SK-N-SH (cell line): ENCODE data around the gene NTM. TPM values are rescaled to one million over a fixed set of nuclear protein-coding genes. Genes with fewer than 3 reads are reported as not detected.

ENCODE experiments used
- CTCF ChIA-PET: fragments of 300-600, 350-600 bp; formaldehyde crosslinking; extraction: SDS; loops from one replicate; lab custom pipeline; 2021; lab: Yijun Ruan, JAX
- POLR2A ChIA-PET: fragments of 350-600 bp; sonication (Branson Sonifier 250); formaldehyde crosslinking; extraction: SDS; loops from one replicate; lab custom pipeline; 2020; ENCODE audit warnings: antibody characterized with exemption, inconsistent platforms; lab: Yijun Ruan, JAX
- DNase-seq: peaks from one replicate; pipeline ENCODE4 v3.0.0; 2012
- H2AFZ ChIP-seq: fragments of 200-600 bp; sonication (generic); 2 replicates; pipeline ENCODE4 v1.8.1; 2016; ENCODE audit warnings: antibody characterized with exemption, mild to moderate bottlenecking, low read depth
- H3F3A ChIP-seq: fragments of 200-600 bp; sonication (generic); replicated peaks from 2 replicates; pipeline ENCODE3; 2016; ENCODE audit warnings: antibody characterized with exemption, mild to moderate bottlenecking; ENCODE audit not compliant: insufficient read depth
- H3K27ac ChIP-seq, 2 experiments: fragments of 200-500 bp in 1 of 2; fragments of 200-600 bp in 1 of 2; sonication (Bioruptor generic) in 1 of 2; sonication (generic), shearing (Covaris generic) in 1 of 2; 2 replicates each; pipeline versions ENCODE4 v1.5.1 to v1.6.1; 2014 to 2016; ENCODE audit warnings: low read depth in 2 of 2, inconsistent platforms in 1 of 2, low read length in 1 of 2, mild to moderate bottlenecking in 1 of 2, mixed read lengths in 1 of 2
- H3K27me3 ChIP-seq: fragments of 200-600 bp; sonication (generic), shearing (Covaris generic); 2 replicates; pipeline ENCODE4 v1.6.1; 2016; ENCODE audit warnings: mixed run types; ENCODE audit not compliant: insufficient read depth
- H3K36me3 ChIP-seq, 2 experiments: fragments of 200-500 bp in 1 of 2; fragments of 200-600 bp in 1 of 2; sonication (Bioruptor generic) in 1 of 2; sonication (generic) in 1 of 2; replicated peaks in 1 of 2; 2 replicates each; pipeline versions ENCODE3 to v1.5.1; 2014 to 2016; ENCODE audit warnings: low read length in 1 of 2, mild to moderate bottlenecking in 1 of 2; ENCODE audit not compliant: insufficient read depth in 2 of 2, control insufficient read depth in 1 of 2
- H3K4me1 ChIP-seq, 2 experiments: fragments of 200-500 bp in 1 of 2; fragments of 200-600 bp in 1 of 2; sonication (Bioruptor generic) in 1 of 2; sonication (generic), shearing (Covaris generic) in 1 of 2; 2 replicates each; pipeline versions ENCODE4 v1.5.1 to v1.6.1; 2014 to 2016; ENCODE audit warnings: low read depth in 1 of 2, low read length in 1 of 2, mixed run types in 1 of 2; ENCODE audit not compliant: insufficient read depth in 2 of 2, control insufficient read depth in 1 of 2
- H3K4me2 ChIP-seq: fragments of 200-600 bp; sonication (generic), shearing (Covaris generic); 2 replicates; pipeline ENCODE4 v1.6.1; 2017; ENCODE audit warnings: mixed run types
- H3K4me3 ChIP-seq, 2 experiments: fragments of 200-500 bp in 1 of 2; fragments of 200-600 bp in 1 of 2; sonication (Bioruptor generic) in 1 of 2; sonication (generic), shearing (Covaris generic) in 1 of 2; 2 replicates each; pipeline versions ENCODE4 v1.5.1 to v1.8.1; 2014 to 2016; ENCODE audit warnings: low read depth in 2 of 2, inconsistent platforms in 1 of 2, low read length in 1 of 2, mild to moderate bottlenecking in 1 of 2, mixed read lengths in 1 of 2, moderate library complexity in 1 of 2
- H3K79me2 ChIP-seq: fragments of 200-600 bp; sonication (generic); 2 replicates; pipeline ENCODE4 v1.8.1; 2017; ENCODE audit warnings: mild to moderate bottlenecking; ENCODE audit not compliant: insufficient read depth
- H3K9ac ChIP-seq: fragments of 200-600 bp; sonication (generic); 2 replicates; pipeline ENCODE4 v1.6.1; 2017; ENCODE audit warnings: mixed run types
- H3K9me2 ChIP-seq: fragments of 200-600 bp; sonication (generic); 2 replicates; pipeline ENCODE4 v1.6.1; 2017; ENCODE audit warnings: mixed run types
- H3K9me3 ChIP-seq: fragments of 200-600 bp; sonication (generic); 2 replicates; pipeline ENCODE4 v1.6.1; 2017; ENCODE audit warnings: mixed run types, mild to moderate bottlenecking, moderate library complexity
- H4K20me1 ChIP-seq: fragments of 200-600 bp; sonication (generic); 2 replicates; pipeline ENCODE4 v1.6.1; 2017; ENCODE audit warnings: mild to moderate bottlenecking, mixed run types; ENCODE audit not compliant: insufficient read depth
- GABPA ChIP-seq: IDR thresholded peaks from 2 replicates; pipeline ENCODE4 v1.4.0; 2012; ENCODE audit warnings: low read depth, mild to moderate bottlenecking
- IRF3 ChIP-seq: fragments of 150-350 bp; IDR thresholded peaks from 2 replicates; pipeline ENCODE4 v1.6.1; 2016; ENCODE audit warnings: mild to moderate bottlenecking, low read depth, low read length
- MXI1 ChIP-seq: IDR thresholded peaks from 2 replicates; pipeline ENCODE4 v1.6.1; 2012; ENCODE audit warnings: mild to moderate bottlenecking, low read depth, low read length, improper control_type of control experiment
- NRF1 ChIP-seq: IDR thresholded peaks from 2 replicates; pipeline ENCODE4 v1.6.1; 2012; ENCODE audit warnings: low read depth, mild to moderate bottlenecking, low read length
- PBX3 ChIP-seq: IDR thresholded peaks from 2 replicates; pipeline ENCODE4; 2012
- REST ChIP-seq: IDR thresholded peaks from 2 replicates; pipeline ENCODE4 v1.6.1; 2012; ENCODE audit warnings: mild to moderate bottlenecking, low read depth, low read length, moderate library complexity
- WGBS: methylation state at CpG from one replicate; pipeline ENCODE4 v1.1.6; 2017; ENCODE audit warnings: low lambda C conversion rate; 5-methylcytosine and 5-hydroxymethylcytosine counted together
- polyA plus RNA-seq, 3 experiments: library from polyadenylated mRNA; depleted of rRNA; stranded (reverse); fragments of >200 nt; gene quantifications; 2 replicates each; pipeline ENCODE4 v1.2.3, GENCODE V29; 2012

Gene NTM
- polyA plus RNA-seq, 1 of the 3 experiments (the other 2 are of a cell fraction), result 20.0 TPM

- H3K79me2 ChIP-seq, result peaks cover 3% of the 10 kb centered on the region; the same call in 1 of the 2 replicates
Observed at GRCh38 chr11:132037956-132038355, 667.5 kb downstream of the NTM start.

More at GRCh38 chr11:132037956-132038355, 667.5 kb downstream of the NTM start:
- DNase-seq, result no peak
- Histone ChIP-seq H3K4me3 (no peak overlapping the region), H3K36me3 (no peaks in the 10 kb centered on the region), H3K9ac (no peak overlapping the region), H3K4me2 (no peak overlapping the region), H2AFZ (no peak overlapping the region), H3K9me3 (no peaks in the 10 kb centered on the region), H3F3A (peaks cover 8% of the 10 kb centered on the region), H3K27me3 (no peaks in the 10 kb centered on the region), H3K27ac (no peak overlapping the region), H3K9me2 (no peaks in the 10 kb centered on the region), H3K4me1 (peaks cover 0 to 24% of the 10 kb centered on the region in 2 experiments; a peak in 3 of 4 replicates), H4K20me1 (no peaks in the 10 kb centered on the region)
- TF ChIP-seq GABPA (no peak), MXI1 (no peak), IRF3 (no peak), REST (no peak), NRF1 (no peak), PBX3 (no peak)
- ChIA-PET CTCF (no interaction called here), POLR2A (no interaction called here)
- WGBS, result 90% methylated on average over 4 of the region's 4 CpGs
